ENCODE measurements around the gene OSBPL8. TPM values are rescaled to one million over a fixed set of nuclear protein-coding genes. Genes with fewer than 3 reads are reported as not detected.

The OSBPL8 gene, protein sequence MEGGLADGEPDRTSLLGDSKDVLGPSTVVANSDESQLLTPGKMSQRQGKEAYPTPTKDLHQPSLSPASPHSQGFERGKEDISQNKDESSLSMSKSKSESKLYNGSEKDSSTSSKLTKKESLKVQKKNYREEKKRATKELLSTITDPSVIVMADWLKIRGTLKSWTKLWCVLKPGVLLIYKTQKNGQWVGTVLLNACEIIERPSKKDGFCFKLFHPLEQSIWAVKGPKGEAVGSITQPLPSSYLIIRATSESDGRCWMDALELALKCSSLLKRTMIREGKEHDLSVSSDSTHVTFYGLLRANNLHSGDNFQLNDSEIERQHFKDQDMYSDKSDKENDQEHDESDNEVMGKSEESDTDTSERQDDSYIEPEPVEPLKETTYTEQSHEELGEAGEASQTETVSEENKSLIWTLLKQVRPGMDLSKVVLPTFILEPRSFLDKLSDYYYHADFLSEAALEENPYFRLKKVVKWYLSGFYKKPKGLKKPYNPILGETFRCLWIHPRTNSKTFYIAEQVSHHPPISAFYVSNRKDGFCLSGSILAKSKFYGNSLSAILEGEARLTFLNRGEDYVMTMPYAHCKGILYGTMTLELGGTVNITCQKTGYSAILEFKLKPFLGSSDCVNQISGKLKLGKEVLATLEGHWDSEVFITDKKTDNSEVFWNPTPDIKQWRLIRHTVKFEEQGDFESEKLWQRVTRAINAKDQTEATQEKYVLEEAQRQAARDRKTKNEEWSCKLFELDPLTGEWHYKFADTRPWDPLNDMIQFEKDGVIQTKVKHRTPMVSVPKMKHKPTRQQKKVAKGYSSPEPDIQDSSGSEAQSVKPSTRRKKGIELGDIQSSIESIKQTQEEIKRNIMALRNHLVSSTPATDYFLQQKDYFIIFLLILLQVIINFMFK
- 11.5 to 26.5 TPM (median 23.4 TPM) in 5 replicates for total RNA-seq (2022; extraction: Qiagen RNA extraction)

DNA sequence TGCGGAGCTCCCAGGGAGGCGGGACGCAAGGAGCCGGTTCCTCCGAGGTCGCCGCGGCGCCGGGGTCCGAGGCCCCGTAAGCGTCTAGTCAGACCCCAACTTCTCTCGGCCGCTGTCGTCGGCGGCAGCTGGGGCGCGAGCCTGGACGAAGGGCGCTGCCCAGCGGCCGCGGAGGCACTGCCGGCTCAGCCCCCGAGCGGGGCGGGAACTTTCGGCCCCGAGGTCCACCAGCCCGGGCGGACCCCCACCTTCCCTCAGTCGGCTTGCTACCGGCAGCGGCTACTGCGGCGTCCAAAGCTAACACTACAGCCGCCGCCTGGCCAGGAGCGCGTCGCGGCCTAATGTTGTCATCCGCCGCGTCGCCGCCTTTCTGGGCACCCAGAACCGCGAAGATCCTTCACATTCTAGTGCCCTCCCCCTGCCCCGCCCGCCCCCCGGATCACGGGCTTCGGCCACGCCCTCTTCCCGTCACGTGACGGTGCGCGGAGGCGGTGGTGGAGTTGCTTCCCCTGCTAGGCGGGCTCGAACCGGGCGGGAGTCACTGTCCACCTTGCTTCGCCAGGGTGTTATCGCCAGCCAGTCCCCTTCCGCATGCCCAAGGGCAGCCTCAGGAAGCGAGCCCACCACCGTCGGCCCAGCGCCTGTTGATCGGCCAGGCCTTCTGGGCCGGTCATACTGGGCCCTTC, at the start of gene OSBPL8:
OSBPL8 (minus strand) TSS at position 372 of the 686 bp plus-strand sequence. CDS start 72,220 bp downstream, outside the sequence.

DNA sequence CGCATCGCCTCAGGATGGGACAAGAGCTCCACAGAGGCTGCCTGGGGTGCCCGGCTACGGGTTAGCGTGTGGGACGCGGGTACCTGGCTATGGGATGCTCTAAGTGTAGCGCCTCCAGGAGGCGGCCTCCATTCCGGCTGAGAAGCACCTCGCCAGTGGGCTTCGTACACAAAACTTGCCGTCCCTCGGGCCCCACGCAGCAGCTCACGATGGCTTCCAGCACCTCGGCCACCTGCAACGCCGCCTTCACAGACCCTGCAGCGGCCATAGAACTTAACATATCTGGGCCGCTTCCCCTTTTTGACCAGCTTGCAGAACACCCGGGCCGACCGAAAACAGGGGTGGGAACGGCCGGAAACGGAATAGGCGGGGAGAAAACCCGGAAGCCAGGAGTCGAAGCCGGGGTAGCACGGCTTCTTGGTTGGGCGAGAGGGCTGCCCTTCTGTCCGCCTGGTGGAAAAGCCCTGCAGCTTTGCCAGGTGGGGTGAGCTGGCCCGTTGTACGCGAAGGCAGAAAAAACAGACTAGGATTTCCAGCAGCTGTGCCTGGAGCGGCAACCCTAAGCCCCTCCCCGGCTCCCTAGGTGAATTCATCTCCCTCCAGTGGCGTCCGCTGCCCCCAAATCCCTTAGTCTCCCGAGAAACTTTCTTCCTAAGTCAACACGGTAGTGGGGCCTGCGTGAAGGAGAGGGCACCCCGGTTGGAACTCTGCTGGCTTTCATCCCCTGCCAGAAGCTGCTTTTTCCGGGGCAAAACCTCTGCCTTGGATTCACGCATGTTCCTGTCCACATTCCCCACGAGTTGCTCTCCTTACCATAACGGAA, 211.3 kb downstream of the OSBPL8 start, which contains the start of gene BBS10:
BBS10 (minus strand) TSS at position 337 of the 823 bp plus-strand sequence; CDS start at position 280, 57 bp downstream.

Other genes starting within 250 kb of the OSBPL8 start
- 4.3 to 6.1 TPM (median 5.2 TPM) in 5 replicates for gene BBS10, start 211.4 kb downstream of the OSBPL8 start, total RNA-seq (2022; extraction: Qiagen RNA extraction)
- 6.4 to 13.8 TPM (median 11.0 TPM) in 5 replicates for gene ZDHHC17, start 204.3 kb upstream of the OSBPL8 start, total RNA-seq (2022; extraction: Qiagen RNA extraction)

All from A549 treated with dexamethasone at 1 μM for 4 hours (cell line).